ENCODE data around the gene MAPT.

The MAPT gene

DNA sequence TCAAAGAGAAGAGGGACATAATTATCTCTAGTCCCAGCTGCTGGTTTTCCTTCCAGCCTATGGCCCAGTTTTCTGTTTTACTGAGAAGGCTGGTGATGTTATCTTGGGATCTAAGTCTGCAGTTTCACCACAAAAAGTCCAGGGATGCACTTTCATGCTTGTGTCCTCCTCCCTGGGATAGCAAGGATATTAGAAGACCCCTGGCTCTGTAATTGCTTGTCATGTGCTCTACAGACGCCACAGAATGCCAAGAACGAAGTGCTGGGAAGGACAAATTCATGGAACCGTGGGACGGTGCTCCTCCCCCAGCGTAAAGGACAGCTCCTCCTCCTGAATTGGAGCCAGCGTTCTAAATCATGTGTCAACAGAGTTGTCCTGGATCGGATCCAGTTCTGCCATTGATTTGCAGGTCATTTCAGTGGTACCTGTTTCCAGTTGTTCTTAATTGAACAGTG, 8.6 kb downstream of the MAPT start:
- ChIA-PET POLR2A (ENCODE audit: low non-redundant PET) (no interaction called here), CTCF (interaction anchor here (0.6 kb wide), 1 partner anchor 8 kb away, joined by 3 read pairs; the partner anchor contains the start of gene MAPT)
- no peak for DNase-seq (ENCODE audit: low spot score)
- TF ChIP-seq CTCF (conservative IDR thresholded peaks at IDR 0.05; ENCODE audit: low read depth) = no peak
- H3K27ac ChIP-seq = no peak overlapping the region

GRCh38 chr17:45904866-45905265, 10.5 kb downstream of the MAPT start:
- ChIA-PET CTCF (interaction anchor here (0.5 kb wide), 1 partner anchor 307 kb away, joined by 6 read pairs; no protein-coding TSS in a partner anchor), POLR2A (ENCODE audit: low non-redundant PET) (no interaction called here)
- TF ChIP-seq CTCF (conservative IDR thresholded peaks at IDR 0.05; ENCODE audit: low read depth) = no peak
- H3K27ac ChIP-seq = no peak overlapping the region
- DNase-seq (ENCODE audit: low spot score) = no peak

- ChIA-PET POLR2A (ENCODE audit: low non-redundant PET) (no interaction called here), CTCF (no interaction called here)
- DNase-seq (ENCODE audit: low spot score) = no peak
- no peak overlapping the region for H3K27ac ChIP-seq
- no peak for TF ChIP-seq CTCF (conservative IDR thresholded peaks at IDR 0.05; ENCODE audit: low read depth)
These were observed 11.5 kb downstream of the MAPT start for GRCh38 chr17:45905814-45906213.

- POLR2A ChIA-PET (ENCODE audit: low non-redundant PET) = no interaction called here
- DNase-seq (ENCODE audit: low spot score) = no peak
These were observed 11.9 kb downstream of the MAPT start for GRCh38 chr17:45906237-45906636.

GRCh38 chr17:45906927-45907622, 12.7 kb downstream of the MAPT start:
- TF ChIP-seq CTCF (conservative IDR thresholded peaks at IDR 0.05; ENCODE audit: low read depth) = no peak
- CTCF ChIA-PET = interaction anchor here (0.7 kb wide), 1 partner anchor 75 kb away, joined by 3 read pairs; no protein-coding TSS in a partner anchor
- DNase-seq (ENCODE audit: low spot score) = no peak
- H3K27ac ChIP-seq = no peak overlapping the region
- POLR2A ChIA-PET (ENCODE audit: low non-redundant PET) = no interaction called here

More at GRCh38 chr17:45906237-45906636, 11.9 kb downstream of the MAPT start:
- CTCF ChIA-PET = interaction anchor here (0.7 kb wide), 1 partner anchor 74 kb away, joined by 3 read pairs; no protein-coding TSS in a partner anchor
- no peak for TF ChIP-seq CTCF (conservative IDR thresholded peaks at IDR 0.05; ENCODE audit: low read depth)
- no peak overlapping the region for H3K27ac ChIP-seq

DNA sequence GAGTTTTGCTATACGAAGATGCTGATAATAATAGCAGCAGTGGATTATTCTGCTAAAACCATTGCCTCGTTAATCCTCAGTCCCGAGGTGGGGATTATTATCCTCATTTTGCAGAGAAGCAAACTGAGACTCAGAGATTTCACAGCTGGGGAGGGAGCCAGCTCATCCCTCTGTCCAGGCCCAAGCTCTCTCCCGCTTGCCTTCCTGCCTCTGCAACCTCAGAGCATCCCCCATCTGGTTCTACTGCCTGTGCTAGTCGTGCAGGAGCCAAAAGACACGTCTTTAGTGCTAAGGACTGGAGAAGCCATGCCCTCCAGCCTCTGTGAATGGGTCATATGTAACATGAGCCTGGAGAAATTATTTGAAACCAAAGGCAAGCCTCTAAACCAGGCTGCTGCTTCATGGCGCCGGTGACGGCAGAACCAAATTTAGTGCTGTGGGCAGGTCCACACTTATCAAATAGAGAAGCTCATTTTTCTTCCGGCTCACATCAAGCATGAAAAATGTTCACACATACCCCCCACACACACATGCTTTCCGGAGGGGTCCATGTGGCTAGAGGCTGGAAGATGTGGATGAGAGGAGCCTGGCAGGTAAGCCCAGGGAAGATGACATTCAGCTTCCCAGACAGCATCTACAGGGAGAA, 13.5 kb downstream of the MAPT start:
- CTCF ChIA-PET = interaction anchor here (0.9 kb wide), 1 partner anchor 58 kb away, joined by 3 read pairs; no protein-coding TSS in a partner anchor
- POLR2A ChIA-PET (ENCODE audit: low non-redundant PET) = no interaction called here

More for the DNA sequence above, 13.5 kb downstream of the MAPT start:
- no peak for DNase-seq (ENCODE audit: low spot score)
- TF ChIP-seq CTCF (conservative IDR thresholded peaks at IDR 0.05; ENCODE audit: low read depth) = no peak
- no peak overlapping the region for H3K27ac ChIP-seq
